ENCODE data around the gene CYP27B1. TPM values are rescaled to one million over a fixed set of nuclear protein-coding genes. Genes with fewer than 3 reads are reported as not detected.

CYP27B1 gene
- total RNA-seq, 1 donor from 2014 or later: under 0.01 TPM

GRCh38 chr12:57793920-57794319, 27.0 kb upstream of the CYP27B1 start:
- H3K4me3 ChIP-seq (ENCODE audit: low read length in 3 of 3): no peak overlapping the region
- H3K9me3 ChIP-seq (ENCODE audit: control insufficient read depth in 3 of 3, low read length in 3 of 3): no peaks in the 10 kb centered on the region
- H3K36me3 ChIP-seq (ENCODE audit: control insufficient read depth in 3 of 3, insufficient read depth in 3 of 3, low read length in 3 of 3): peaks cover 18 to 48% (median 36%) of the 10 kb centered on the region in 3 donors
- H3K4me1 ChIP-seq (ENCODE audit: control insufficient read depth in 3 of 3, insufficient read depth in 3 of 3, low read length in 3 of 3): no peaks in the 10 kb centered on the region
- H3K27me3 ChIP-seq (ENCODE audit: control insufficient read depth in 3 of 3, insufficient read depth in 3 of 3, low read length in 3 of 3): no peaks in the 10 kb centered on the region
- H3K9ac ChIP-seq (ENCODE audit: low read depth in 1 of 3, low read length in 3 of 3): no peak overlapping the region
- no peak overlapping the region for H3K27ac ChIP-seq (ENCODE audit: low read depth, low read length)

- Histone ChIP-seq H3K4me3 (ENCODE audit: low read length in 3 of 3) (no peak overlapping the region), H3K9me3 (ENCODE audit: control insufficient read depth in 3 of 3, low read length in 3 of 3) (no peaks in the 10 kb centered on the region), H3K27ac (ENCODE audit: low read depth, low read length) (no peak overlapping the region), H3K9ac (ENCODE audit: low read depth in 1 of 3, low read length in 3 of 3) (no peak overlapping the region), H3K27me3 (ENCODE audit: control insufficient read depth in 3 of 3, insufficient read depth in 3 of 3, low read length in 3 of 3) (no peaks in the 10 kb centered on the region), H3K36me3 (ENCODE audit: control insufficient read depth in 3 of 3, insufficient read depth in 3 of 3, low read length in 3 of 3) (peaks cover 24 to 40% (median 32%) of the 10 kb centered on the region in 3 donors), H3K4me1 (ENCODE audit: control insufficient read depth in 3 of 3, insufficient read depth in 3 of 3, low read length in 3 of 3) (peaks cover 8 to 19% (median 10%) of the 10 kb centered on the region in 3 donors)
Observed at GRCh38 chr12:57783861-57784260, 17.0 kb upstream of the CYP27B1 start.

DNA sequence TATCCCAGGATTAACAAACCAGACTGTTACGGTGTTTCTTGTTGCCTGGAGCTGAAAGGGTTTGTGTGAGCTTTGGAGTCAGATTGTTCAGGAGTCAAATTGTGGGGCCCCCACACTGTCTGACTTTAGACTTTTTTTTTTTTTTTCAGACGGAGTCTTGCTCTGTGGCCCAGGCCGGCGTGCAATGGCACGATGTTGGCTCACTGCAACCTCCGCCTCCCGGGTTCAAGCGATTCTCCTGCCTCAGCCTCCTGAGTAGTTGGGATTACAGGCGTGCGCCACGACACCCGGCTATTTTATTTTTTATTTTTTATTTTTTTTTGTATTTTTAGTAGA, 16.6 kb upstream of the CYP27B1 start:
- peak overlapping the region; percentile 97 to 100 (median 100) for H3K4me3 ChIP-seq (ENCODE audit: low read length in 3 of 3)
- H3K27me3 ChIP-seq (ENCODE audit: control insufficient read depth in 3 of 3, insufficient read depth in 3 of 3, low read length in 3 of 3): no peaks in the 10 kb centered on the region
- H3K36me3 ChIP-seq (ENCODE audit: control insufficient read depth in 3 of 3, insufficient read depth in 3 of 3, low read length in 3 of 3): peaks cover 24 to 37% (median 30%) of the 10 kb centered on the region in 3 donors
- peaks cover 8 to 19% (median 10%) of the 10 kb centered on the region in 3 donors for H3K4me1 ChIP-seq (ENCODE audit: control insufficient read depth in 3 of 3, insufficient read depth in 3 of 3, low read length in 3 of 3)
- peak overlapping the region; percentile 88 to 97 (median 97) for H3K9ac ChIP-seq (ENCODE audit: low read depth in 1 of 3, low read length in 3 of 3)
- no peak overlapping the region for H3K27ac ChIP-seq (ENCODE audit: low read depth, low read length)
- no peaks in the 10 kb centered on the region for H3K9me3 ChIP-seq (ENCODE audit: control insufficient read depth in 3 of 3, low read length in 3 of 3)

GRCh38 chr12:57782608-57783465, 16.0 kb upstream of the CYP27B1 start, which contains the start of gene TSFM:
TSS of gene TSFM (plus strand) at chr12:57782787. CDS start at chr12:57782802, 15 bp downstream.
- no peaks in the 10 kb centered on the region for H3K27me3 ChIP-seq (ENCODE audit: control insufficient read depth in 3 of 3, insufficient read depth in 3 of 3, low read length in 3 of 3)
- peak within 1 kb of the TSS; percentile 61 for H3K27ac ChIP-seq (ENCODE audit: low read depth, low read length)
- peaks cover 8 to 19% (median 10%) of the 10 kb centered on the region in 3 donors for H3K4me1 ChIP-seq (ENCODE audit: control insufficient read depth in 3 of 3, insufficient read depth in 3 of 3, low read length in 3 of 3)
- H3K9me3 ChIP-seq (ENCODE audit: control insufficient read depth in 3 of 3, low read length in 3 of 3): no peaks in the 10 kb centered on the region
- peaks cover 23 to 35% (median 28%) of the 10 kb centered on the region in 3 donors for H3K36me3 ChIP-seq (ENCODE audit: control insufficient read depth in 3 of 3, insufficient read depth in 3 of 3, low read length in 3 of 3)
- peak within 1 kb of the TSS; percentile 97 to 100 (median 100) for H3K4me3 ChIP-seq (ENCODE audit: low read length in 3 of 3)
- peak within 1 kb of the TSS; percentile 88 to 97 (median 97) for H3K9ac ChIP-seq (ENCODE audit: low read depth in 1 of 3, low read length in 3 of 3)

DNA sequence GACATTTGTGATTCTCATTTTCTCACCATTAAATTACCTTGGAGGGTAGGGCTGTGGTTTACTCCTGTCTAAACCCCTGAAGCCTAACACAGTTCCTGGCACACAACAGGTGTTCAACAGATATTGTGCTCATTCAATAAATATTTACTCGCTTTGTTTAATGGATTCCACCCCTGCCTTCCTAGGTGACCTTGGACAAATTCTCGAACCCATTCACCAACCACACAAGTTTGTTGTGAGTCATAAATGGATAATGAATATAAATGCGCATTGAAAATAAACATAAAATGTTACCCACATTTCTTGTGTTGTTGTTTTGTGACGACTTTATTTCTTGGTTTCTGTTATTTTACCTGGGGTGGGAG, 15.3 kb upstream of the CYP27B1 start:
- peaks cover 8 to 19% (median 10%) of the 10 kb centered on the region in 3 donors for H3K4me1 ChIP-seq (ENCODE audit: control insufficient read depth in 3 of 3, insufficient read depth in 3 of 3, low read length in 3 of 3)
- peak overlapping the region in 1 of 3 donors; percentile 4 for H3K9ac ChIP-seq (ENCODE audit: low read depth in 1 of 3, low read length in 3 of 3)
- no peaks in the 10 kb centered on the region for H3K9me3 ChIP-seq (ENCODE audit: control insufficient read depth in 3 of 3, low read length in 3 of 3)
- H3K4me3 ChIP-seq (ENCODE audit: low read length in 3 of 3): peak overlapping the region; percentile 97 to 100 (median 100)
- no peak overlapping the region for H3K27ac ChIP-seq (ENCODE audit: low read depth, low read length)
- H3K36me3 ChIP-seq (ENCODE audit: control insufficient read depth in 3 of 3, insufficient read depth in 3 of 3, low read length in 3 of 3): peaks cover 21 to 34% (median 27%) of the 10 kb centered on the region in 3 donors
- no peaks in the 10 kb centered on the region for H3K27me3 ChIP-seq (ENCODE audit: control insufficient read depth in 3 of 3, insufficient read depth in 3 of 3, low read length in 3 of 3)

DNA sequence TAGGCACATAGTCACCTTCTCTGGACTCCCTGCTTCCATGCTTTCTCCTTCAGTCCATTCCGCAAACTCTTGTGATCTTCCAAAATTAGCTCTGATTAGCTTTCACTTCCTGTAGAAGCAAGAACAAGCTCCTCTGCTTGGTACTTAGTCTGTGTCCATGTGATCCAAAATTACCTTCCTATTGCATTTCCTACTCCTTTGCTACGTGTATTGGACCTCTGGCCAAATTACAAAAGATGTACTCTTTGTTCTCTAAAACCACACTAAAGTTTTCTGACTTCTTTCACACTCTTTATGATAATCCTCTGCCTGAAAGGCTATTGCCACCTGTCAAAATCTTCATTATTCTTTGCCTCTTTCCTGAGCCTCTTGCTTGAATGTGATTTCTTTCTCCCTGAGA, 14.9 kb upstream of the CYP27B1 start:
- no peak overlapping the region for H3K4me3 ChIP-seq (ENCODE audit: low read length in 3 of 3)
- no peak overlapping the region for H3K27ac ChIP-seq (ENCODE audit: low read depth, low read length)
- peaks cover 8 to 19% (median 10%) of the 10 kb centered on the region in 3 donors for H3K4me1 ChIP-seq (ENCODE audit: control insufficient read depth in 3 of 3, insufficient read depth in 3 of 3, low read length in 3 of 3)
- H3K9me3 ChIP-seq (ENCODE audit: control insufficient read depth in 3 of 3, low read length in 3 of 3): no peaks in the 10 kb centered on the region
- H3K27me3 ChIP-seq (ENCODE audit: control insufficient read depth in 3 of 3, insufficient read depth in 3 of 3, low read length in 3 of 3): no peaks in the 10 kb centered on the region
- no peak overlapping the region for H3K9ac ChIP-seq (ENCODE audit: low read depth in 1 of 3, low read length in 3 of 3)
- peaks cover 17 to 30% (median 23%) of the 10 kb centered on the region in 3 donors for H3K36me3 ChIP-seq (ENCODE audit: control insufficient read depth in 3 of 3, insufficient read depth in 3 of 3, low read length in 3 of 3)

DNA sequence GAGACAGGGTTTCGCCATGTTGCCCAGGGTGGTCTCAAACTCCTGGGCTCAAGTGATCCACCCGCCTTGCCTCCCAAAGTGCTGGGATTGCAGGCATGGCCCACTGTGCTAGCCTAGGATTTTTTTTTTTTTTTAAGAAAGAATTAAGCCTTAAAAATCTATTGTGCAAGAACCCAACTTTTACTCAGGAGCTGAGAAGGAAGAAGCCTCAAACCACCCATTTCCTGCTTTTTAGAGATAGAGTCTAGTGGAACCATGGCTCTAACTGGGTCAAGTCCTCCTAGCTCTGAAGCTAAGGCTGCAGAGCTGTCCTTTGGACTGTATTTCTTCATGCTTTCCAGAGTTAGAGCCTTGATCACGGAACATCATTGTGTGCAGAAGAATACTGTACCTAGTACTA, 14.4 kb upstream of the CYP27B1 start:
- Histone ChIP-seq H3K27me3 (ENCODE audit: control insufficient read depth in 3 of 3, insufficient read depth in 3 of 3, low read length in 3 of 3) (no peaks in the 10 kb centered on the region), H3K27ac (ENCODE audit: low read depth, low read length) (no peak overlapping the region), H3K9ac (ENCODE audit: low read depth in 1 of 3, low read length in 3 of 3) (no peak overlapping the region), H3K36me3 (ENCODE audit: control insufficient read depth in 3 of 3, insufficient read depth in 3 of 3, low read length in 3 of 3) (peaks cover 11 to 24% (median 21%) of the 10 kb centered on the region in 3 donors), H3K4me3 (ENCODE audit: low read length in 3 of 3) (no peak overlapping the region), H3K9me3 (ENCODE audit: control insufficient read depth in 3 of 3, low read length in 3 of 3) (no peaks in the 10 kb centered on the region), H3K4me1 (ENCODE audit: control insufficient read depth in 3 of 3, insufficient read depth in 3 of 3, low read length in 3 of 3) (peaks cover 8 to 19% (median 10%) of the 10 kb centered on the region in 3 donors)

GRCh38 chr12:57780284-57780897, 13.5 kb upstream of the CYP27B1 start:
- H3K9me3 ChIP-seq (ENCODE audit: control insufficient read depth in 3 of 3, low read length in 3 of 3): no peaks in the 10 kb centered on the region
- no peaks in the 10 kb centered on the region for H3K27me3 ChIP-seq (ENCODE audit: control insufficient read depth in 3 of 3, insufficient read depth in 3 of 3, low read length in 3 of 3)
- H3K27ac ChIP-seq (ENCODE audit: low read depth, low read length): no peak overlapping the region
- no peak overlapping the region for H3K9ac ChIP-seq (ENCODE audit: low read depth in 1 of 3, low read length in 3 of 3)
- no peak overlapping the region for H3K4me3 ChIP-seq (ENCODE audit: low read length in 3 of 3)
- H3K36me3 ChIP-seq (ENCODE audit: control insufficient read depth in 3 of 3, insufficient read depth in 3 of 3, low read length in 3 of 3): peaks cover 6 to 22% (median 14%) of the 10 kb centered on the region in 3 donors
- H3K4me1 ChIP-seq (ENCODE audit: control insufficient read depth in 3 of 3, insufficient read depth in 3 of 3, low read length in 3 of 3): peaks cover 8 to 19% (median 10%) of the 10 kb centered on the region in 3 donors

DNA sequence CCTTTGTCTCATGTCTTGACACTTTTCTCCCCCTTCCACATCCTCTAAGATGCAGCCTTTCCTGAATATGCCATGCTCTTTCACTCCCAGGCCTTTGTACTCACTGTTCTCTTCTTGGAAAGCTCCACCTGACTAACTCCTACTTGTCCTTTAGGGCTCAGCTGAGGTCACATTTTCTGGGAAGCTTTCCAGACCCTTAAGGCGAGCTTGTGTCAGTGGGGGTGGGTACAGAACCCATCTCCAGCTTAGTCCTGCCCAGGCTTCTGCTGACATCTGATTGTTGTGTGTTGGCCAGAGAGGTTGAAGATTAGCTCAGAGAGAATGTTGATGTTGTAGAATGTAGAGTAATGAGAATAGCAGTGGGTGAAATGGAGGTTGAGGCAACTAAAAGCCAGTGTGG, 12.9 kb upstream of the CYP27B1 start:
- Histone ChIP-seq H3K4me3 (ENCODE audit: low read length in 3 of 3) (no peak overlapping the region), H3K27ac (ENCODE audit: low read depth, low read length) (no peak overlapping the region), H3K9ac (ENCODE audit: low read depth in 1 of 3, low read length in 3 of 3) (no peak overlapping the region), H3K9me3 (ENCODE audit: control insufficient read depth in 3 of 3, low read length in 3 of 3) (no peaks in the 10 kb centered on the region), H3K27me3 (ENCODE audit: control insufficient read depth in 3 of 3, insufficient read depth in 3 of 3, low read length in 3 of 3) (no peaks in the 10 kb centered on the region), H3K4me1 (ENCODE audit: control insufficient read depth in 3 of 3, insufficient read depth in 3 of 3, low read length in 3 of 3) (peaks cover 8 to 19% (median 10%) of the 10 kb centered on the region in 3 donors), H3K36me3 (ENCODE audit: control insufficient read depth in 3 of 3, insufficient read depth in 3 of 3, low read length in 3 of 3) (peaks cover 3 to 19% (median 14%) of the 10 kb centered on the region in 3 donors)

DNA sequence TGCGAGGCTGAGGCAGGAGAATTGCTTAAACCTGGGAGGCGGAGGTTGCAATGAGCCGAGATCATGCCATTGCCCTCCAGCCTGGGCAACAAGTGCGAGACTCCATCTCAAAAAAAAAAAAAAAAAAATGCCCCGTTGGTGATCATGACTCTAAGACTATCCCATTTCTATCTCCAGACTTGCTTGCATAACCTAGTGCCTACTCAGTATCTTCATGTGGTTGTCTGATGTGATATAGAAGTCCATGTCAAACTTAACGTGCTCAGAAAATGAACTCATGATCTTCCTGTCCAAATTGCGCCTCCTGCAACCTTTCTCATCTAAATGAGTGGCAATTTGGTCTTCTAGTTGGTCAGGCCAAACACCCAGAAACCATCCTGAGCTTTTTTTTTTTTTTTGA, 11.0 kb upstream of the CYP27B1 start:
- H3K9me3 ChIP-seq (ENCODE audit: control insufficient read depth in 3 of 3, low read length in 3 of 3): no peaks in the 10 kb centered on the region
- H3K9ac ChIP-seq (ENCODE audit: low read depth in 1 of 3, low read length in 3 of 3): no peak overlapping the region
- H3K4me1 ChIP-seq (ENCODE audit: control insufficient read depth in 3 of 3, insufficient read depth in 3 of 3, low read length in 3 of 3): peaks cover 5 to 14% (median 8%) of the 10 kb centered on the region in 3 donors
- H3K4me3 ChIP-seq (ENCODE audit: low read length in 3 of 3): no peak overlapping the region
- no peak overlapping the region for H3K27ac ChIP-seq (ENCODE audit: low read depth, low read length)
- H3K36me3 ChIP-seq (ENCODE audit: control insufficient read depth in 3 of 3, insufficient read depth in 3 of 3, low read length in 3 of 3): peaks cover 6 to 20% (median 12%) of the 10 kb centered on the region in 3 donors
- H3K27me3 ChIP-seq (ENCODE audit: control insufficient read depth in 3 of 3, insufficient read depth in 3 of 3, low read length in 3 of 3): no peaks in the 10 kb centered on the region
